Endothelial cell of umbilical vein (primary cell): Measurements from ENCODE around the gene LGALS7. TPM values are rescaled to one million over a fixed set of nuclear protein-coding genes. Genes with fewer than 3 reads are reported as not detected.
"Not testable (repeated sequence)": the region's sequence is repeated elsewhere in the genome, so short reads cannot be mapped to it uniquely, and the experiment has no call there.

Source experiments
- BruUV-seq: library from RNA; stranded (reverse); fragments of 400-500 nt; replicated peaks from 2 replicates; lab custom pipeline; 2021; lab: Mats Ljungman, UMichigan
- CTCF ChIA-PET: fragments of 300-600, 350-600 bp; sonication (Branson Sonifier 250); formaldehyde crosslinking; loops from one replicate; lab custom pipeline; 2021; ENCODE audit warnings: antibody characterized with exemption, inconsistent platforms; lab: Charles Lee
- POLR2A ChIA-PET: fragments of 300-600, 350-600 bp; sonication (Branson Sonifier 250); formaldehyde crosslinking; loops from one replicate; lab custom pipeline; 2021; ENCODE audit warnings: antibody characterized with exemption, inconsistent platforms; lab: Charles Lee
- DNase-seq: peaks from one replicate; pipeline ENCODE4 v3.0.0-alpha.2; 2011; ENCODE audit warnings: low read depth, low spot score
- FAIRE-seq: peaks from 2 replicates; lab custom pipeline; 2011; peaks lifted over from hg19 to GRCh38; lab: Jason Lieb, UNC
- H2AFZ ChIP-seq: 2 replicates; pipeline ENCODE4 v1.6.0; 2012; ENCODE audit warnings: low read depth, low read length, control low read depth, inconsistent platforms
- H3K27ac ChIP-seq: 2 replicates; pipeline ENCODE4 v1.5.1; 2011; ENCODE audit warnings: low read depth, mild to moderate bottlenecking, control low read depth, low read length, moderate library complexity; ENCODE audit not compliant: insufficient read depth
- H3K27me3 ChIP-seq, 2 experiments: 2 replicates each; pipeline versions ENCODE4 v1.6.0 to v1.6.1; 2011; ENCODE audit warnings: low read length in 2 of 2, mixed read lengths in 1 of 2; ENCODE audit not compliant: control insufficient read depth in 2 of 2, insufficient read depth in 2 of 2
- H3K36me3 ChIP-seq, 2 experiments: 2 replicates in 1 of 2; 3 replicates in 1 of 2; pipeline ENCODE4 v1.5.1; 2011; ENCODE audit warnings: low read length in 2 of 2, mild to moderate bottlenecking in 1 of 2, moderate library complexity in 1 of 2; ENCODE audit not compliant: control insufficient read depth in 2 of 2, insufficient read depth in 2 of 2; ENCODE audit errors: extremely low read depth in 1 of 2
- H3K4me1 ChIP-seq: 3 replicates; pipeline ENCODE4 v1.5.1; 2011; ENCODE audit warnings: mild to moderate bottlenecking, low read length; ENCODE audit not compliant: control insufficient read depth, insufficient read depth; ENCODE audit errors: extremely low read depth
- H3K4me2 ChIP-seq: 2 replicates; pipeline ENCODE4 v1.6.1; 2011; ENCODE audit warnings: low read length, control low read depth, mixed read lengths; ENCODE audit not compliant: insufficient read depth
- H3K4me3 ChIP-seq, 3 experiments: fragments of 200-600 bp in 1 of 3; sonication (generic), shearing (Covaris generic) in 1 of 3; replicated peaks in 1 of 3; 2 replicates each; pipeline ENCODE4 v1.5.1; 2011 to 2016; ENCODE audit warnings: control low read depth in 3 of 3, low read length in 3 of 3, mild to moderate bottlenecking in 2 of 3, inconsistent platforms in 1 of 3, low read depth in 1 of 3, moderate library complexity in 1 of 3; ENCODE audit not compliant: insufficient read depth in 1 of 3
- H3K79me2 ChIP-seq: 2 replicates; pipeline ENCODE4 v1.6.0; 2012; ENCODE audit warnings: low read length, inconsistent platforms; ENCODE audit not compliant: control insufficient read depth, insufficient read depth
- H3K9ac ChIP-seq: replicated peaks from 2 replicates; pipeline ENCODE3; 2011; ENCODE audit warnings: low read length, control low read depth; ENCODE audit not compliant: insufficient read depth; ENCODE audit errors: extremely low read depth
- H3K9me1 ChIP-seq: replicated peaks from 3 replicates; pipeline ENCODE4 v1.6.0; 2011; ENCODE audit warnings: mild to moderate bottlenecking, low read length; ENCODE audit not compliant: control insufficient read depth, insufficient read depth; ENCODE audit errors: extremely low read depth
- H3K9me3 ChIP-seq: replicated peaks from 2 replicates; pipeline ENCODE4 v1.5.1; 2012; ENCODE audit warnings: low read length, inconsistent platforms; ENCODE audit not compliant: control insufficient read depth, insufficient read depth
- H4K20me1 ChIP-seq: replicated peaks from 2 replicates; pipeline ENCODE3; 2011; ENCODE audit warnings: mild to moderate bottlenecking, low read length; ENCODE audit not compliant: control insufficient read depth, insufficient read depth; ENCODE audit errors: extremely low read depth
- EZH2 ChIP-seq: IDR thresholded peaks from 2 replicates; pipeline ENCODE4 v1.6.1; 2012; ENCODE audit warnings: borderline replicate concordance, low read depth, mild to moderate bottlenecking, moderate library complexity, low read length, inconsistent platforms; ENCODE audit not compliant: severe bottlenecking
- FOS ChIP-seq: IDR thresholded peaks from 2 replicates; pipeline ENCODE4 v1.6.1; 2011; ENCODE audit warnings: mild to moderate bottlenecking, low read length, moderate library complexity, borderline replicate concordance; ENCODE audit not compliant: insufficient read depth
- GATA2 ChIP-seq: IDR thresholded peaks from 2 replicates; pipeline ENCODE4 v1.7.0; 2011; ENCODE audit warnings: low read depth, mild to moderate bottlenecking, moderate library complexity, mixed read lengths, low read length; ENCODE audit not compliant: insufficient read length, insufficient read depth
- JUN ChIP-seq: IDR thresholded peaks from 2 replicates; pipeline ENCODE4 v1.6.1; 2011; ENCODE audit warnings: borderline replicate concordance, low read depth; ENCODE audit not compliant: insufficient read length, insufficient read depth
- MYC ChIP-seq: IDR thresholded peaks from one replicate; pipeline ENCODE4 v1.6.1; 2011; ENCODE audit warnings: mild to moderate bottlenecking, low read depth, low read length
- POLR2A ChIP-seq: IDR thresholded peaks from 2 replicates; pipeline ENCODE4 v1.6.1; 2012; ENCODE audit warnings: low read depth, mild to moderate bottlenecking, control low read depth, low read length
- POLR2AphosphoS5 ChIP-seq: IDR thresholded peaks from 2 replicates; pipeline ENCODE4 v1.6.1; 2012; ENCODE audit warnings: low read depth, mild to moderate bottlenecking, control low read depth, low read length, moderate library complexity; ENCODE audit not compliant: insufficient read depth
- dilution Hi-C: fragments of 300-500 bp; cut with MboI; formaldehyde crosslinking; loops from one replicate; pipeline ENCODE4 v1.15.0; 2019; ENCODE audit warnings: low sequenced_read_pairs; ENCODE audit not compliant: extremely low pct_ligation_motif_present
- intact Hi-C: fragments of 100-400 bp; cut with micrococcal nuclease; formaldehyde crosslinking; loops from one replicate; pipeline ENCODE4 v1.10.0; 2022
- polyA plus RNA-seq, 4 experiments: library from polyadenylated mRNA; depleted of rRNA in 3 of 4; stranded (reverse) in 3 of 4; unstranded in 1 of 4; fragments of >200 nt; gene quantifications; 2 replicates each; pipeline versions ENCODE4 v1.2.1 to v1.2.3, GENCODE V29; 2011 to 2012; ENCODE audit warnings: missing spikeins in 1 of 4
- total RNA-seq: library from RNA; stranded (reverse); gene quantifications from 2 replicates; pipeline ENCODE4 v1.2.3, GENCODE V29; 2021
- TF ChIP-seq, protein P1 (sequence below): IDR thresholded peaks from 2 replicates; pipeline ENCODE4 v1.6.1; 2011; ENCODE audit not compliant: insufficient read depth, insufficient read length
- TF ChIP-seq, protein P2 (sequence below), 2 donors: IDR thresholded peaks; 1 replicate in 1 of 2; 2 replicates in 1 of 2; pipeline ENCODE4 v1.5.1; 2011; ENCODE audit warnings: low read length in 2 of 2, mild to moderate bottlenecking in 2 of 2, moderate library complexity in 2 of 2, control low read depth in 1 of 2, inconsistent platforms in 1 of 2, low read depth in 1 of 2; ENCODE audit not compliant: insufficient read depth in 1 of 2; ENCODE audit errors: extremely low read depth in 1 of 2

Gene LGALS7
- total and polyA plus RNA-seq, 2 donors (not counting 3 experiments of a cell fraction or from before 2014, with no cell fraction given) = not detected

DNA sequence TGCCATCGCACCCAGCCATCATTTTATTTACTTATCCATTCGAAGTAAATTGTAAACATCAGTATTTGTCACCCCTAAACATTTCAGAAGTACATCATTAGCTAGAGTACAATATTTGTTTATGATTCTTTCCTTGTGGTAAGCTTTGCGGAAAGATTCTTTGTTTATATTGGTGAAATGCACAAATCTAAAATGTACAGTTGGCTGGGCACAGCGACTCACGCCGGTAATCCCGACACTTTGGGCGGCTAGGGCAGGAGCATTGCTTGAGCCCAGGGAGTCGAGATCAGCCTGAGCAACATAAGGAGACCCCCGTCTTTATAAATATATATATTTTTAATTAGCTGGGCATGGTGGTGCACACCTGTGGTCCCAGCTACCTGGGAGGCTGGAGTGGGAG, 25.8 kb upstream of the LGALS7 start:
- POLR2A ChIA-PET = no interaction called here
- CTCF ChIA-PET = interaction anchor here (1.0 to 1.1 kb wide), 3 partner anchors 21 to 33 kb away, joined by 3 to 4 read pairs (median 4); partner anchors contain the start of gene ECH1
- BruUV-seq = no TSS peak
- no peaks in the 10 kb centered on the region for H3K79me2 ChIP-seq
- intact Hi-C loops = no loop called here
- no peak for TF ChIP-seq POLR2AphosphoS5
- no peak for TF ChIP-seq GATA2
- no peak for TF ChIP-seq POLR2A
- TF ChIP-seq MYC = no peak
- TF ChIP-seq JUN = no peak
- TF ChIP-seq EZH2 = no peak
- TF ChIP-seq, protein P1, sequence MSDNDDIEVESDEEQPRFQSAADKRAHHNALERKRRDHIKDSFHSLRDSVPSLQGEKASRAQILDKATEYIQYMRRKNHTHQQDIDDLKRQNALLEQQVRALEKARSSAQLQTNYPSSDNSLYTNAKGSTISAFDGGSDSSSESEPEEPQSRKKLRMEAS = no peak
- no peak for TF ChIP-seq FOS
- TF ChIP-seq, protein P2, sequence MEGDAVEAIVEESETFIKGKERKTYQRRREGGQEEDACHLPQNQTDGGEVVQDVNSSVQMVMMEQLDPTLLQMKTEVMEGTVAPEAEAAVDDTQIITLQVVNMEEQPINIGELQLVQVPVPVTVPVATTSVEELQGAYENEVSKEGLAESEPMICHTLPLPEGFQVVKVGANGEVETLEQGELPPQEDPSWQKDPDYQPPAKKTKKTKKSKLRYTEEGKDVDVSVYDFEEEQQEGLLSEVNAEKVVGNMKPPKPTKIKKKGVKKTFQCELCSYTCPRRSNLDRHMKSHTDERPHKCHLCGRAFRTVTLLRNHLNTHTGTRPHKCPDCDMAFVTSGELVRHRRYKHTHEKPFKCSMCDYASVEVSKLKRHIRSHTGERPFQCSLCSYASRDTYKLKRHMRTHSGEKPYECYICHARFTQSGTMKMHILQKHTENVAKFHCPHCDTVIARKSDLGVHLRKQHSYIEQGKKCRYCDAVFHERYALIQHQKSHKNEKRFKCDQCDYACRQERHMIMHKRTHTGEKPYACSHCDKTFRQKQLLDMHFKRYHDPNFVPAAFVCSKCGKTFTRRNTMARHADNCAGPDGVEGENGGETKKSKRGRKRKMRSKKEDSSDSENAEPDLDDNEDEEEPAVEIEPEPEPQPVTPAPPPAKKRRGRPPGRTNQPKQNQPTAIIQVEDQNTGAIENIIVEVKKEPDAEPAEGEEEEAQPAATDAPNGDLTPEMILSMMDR (IDR thresholded peaks at IDR 0.05; ENCODE audit: extremely low read depth in 1 of 2, insufficient read depth in 1 of 2, low read depth in 1 of 2, low read length in 2 of 2) = no peak
- no peaks in the 10 kb centered on the region for H3K27me3 ChIP-seq
- no peaks in the 10 kb centered on the region for H3K4me1 ChIP-seq
- no peaks in the 10 kb centered on the region for H3K36me3 ChIP-seq
- no peak overlapping the region for H3K4me2 ChIP-seq
- no peaks in the 10 kb centered on the region for H3K9me1 ChIP-seq
- H3K27ac ChIP-seq = no peak overlapping the region
- H3K9ac ChIP-seq = no peak overlapping the region
- dilution Hi-C loops = no loop called here
- no peak overlapping the region for H3K4me3 ChIP-seq
- H4K20me1 ChIP-seq = no peaks in the 10 kb centered on the region
- FAIRE-seq (no peak), DNase-seq (no peak)
- no peak overlapping the region for H2AFZ ChIP-seq
- no peaks in the 10 kb centered on the region for H3K9me3 ChIP-seq

- H3K9ac ChIP-seq, dilution Hi-C loops, intact Hi-C loops, H3K4me3 ChIP-seq, H3K27me3 ChIP-seq, H3K79me2 ChIP-seq, CTCF ChIA-PET, POLR2A ChIA-PET, H4K20me1 ChIP-seq, FAIRE-seq, BruUV-seq, H3K9me3 ChIP-seq, H3K4me2 ChIP-seq, H3K36me3 ChIP-seq, H3K4me1 ChIP-seq, H3K27ac ChIP-seq, H2AFZ ChIP-seq, DNase-seq, H3K9me1 ChIP-seq: not testable (repeated sequence)
Measured at GRCh38 chr19:38797781-38798180, 24.5 kb upstream of the LGALS7 start.
